ENCODE measurements around the gene CRACDL.

Gene CRACDL

GRCh38 chr2:98935777-98936352, at the start of gene CRACDL:
Gene CRACDL (minus strand): TSS chr2:98936225. CDS start chr2:98846800, 89,425 bp downstream.
- no peak for DNase-seq (ENCODE audit: low read depth in 2 of 2)

- DNase-seq (ENCODE audit: low read depth in 2 of 2) = no peak
These were observed 39.6 kb upstream of the CRACDL start for GRCh38 chr2:98975611-98976010.

- DNase-seq (ENCODE audit: low read depth in 2 of 2) = no peak
These were observed 36.6 kb upstream of the CRACDL start for GRCh38 chr2:98972582-98973167.

GRCh38 chr2:98959810-98960507, 23.9 kb upstream of the CRACDL start:
- no peak for DNase-seq (ENCODE audit: low read depth in 2 of 2)

GRCh38 chr2:98952966-98953365, 16.9 kb upstream of the CRACDL start:
- no peak for DNase-seq (ENCODE audit: low read depth in 2 of 2)

- no peak for DNase-seq (ENCODE audit: low read depth in 2 of 2)
These were observed 13.1 kb upstream of the CRACDL start for GRCh38 chr2:98948956-98949739.

- no peak for DNase-seq (ENCODE audit: low read depth in 2 of 2)
These were observed 11.5 kb upstream of the CRACDL start for GRCh38 chr2:98947554-98947953.

- DNase-seq (ENCODE audit: low read depth in 2 of 2) = no peak
These were observed 10.8 kb upstream of the CRACDL start for GRCh38 chr2:98946855-98947254.

GRCh38 chr2:98944775-98945174, 8.8 kb upstream of the CRACDL start:
- no peak for DNase-seq (ENCODE audit: low read depth in 2 of 2)

GRCh38 chr2:98940102-98940501, 4.1 kb upstream of the CRACDL start:
- no peak for DNase-seq (ENCODE audit: low read depth in 2 of 2)

GRCh38 chr2:98937906-98938305, 1.9 kb upstream of the CRACDL start:
- DNase-seq (ENCODE audit: low read depth in 2 of 2) = no peak

GRCh38 chr2:98936353-98937351, 627 bp upstream of the CRACDL start:
- no peak for DNase-seq (ENCODE audit: low read depth in 2 of 2)

- no peak for DNase-seq (ENCODE audit: low read depth in 2 of 2)
These were observed 784 bp downstream of the CRACDL start for GRCh38 chr2:98935111-98935770.

- DNase-seq (ENCODE audit: low read depth in 2 of 2) = no peak
These were observed 3.2 kb downstream of the CRACDL start for GRCh38 chr2:98932778-98933343.

GRCh38 chr2:98932164-98932563, 3.9 kb downstream of the CRACDL start:
- no peak for DNase-seq (ENCODE audit: low read depth in 2 of 2)

GRCh38 chr2:98931596-98931995, 4.4 kb downstream of the CRACDL start:
- DNase-seq (ENCODE audit: low read depth in 2 of 2) = no peak

- no peak for DNase-seq (ENCODE audit: low read depth in 2 of 2)
These were observed 6.1 kb downstream of the CRACDL start for GRCh38 chr2:98929920-98930319.

GRCh38 chr2:98928242-98928641, 7.8 kb downstream of the CRACDL start:
- no peak for DNase-seq (ENCODE audit: low read depth in 2 of 2)

- no peak for DNase-seq (ENCODE audit: low read depth in 2 of 2)
These were observed 9.0 kb downstream of the CRACDL start for GRCh38 chr2:98927027-98927426.

GRCh38 chr2:98926601-98927000, 9.4 kb downstream of the CRACDL start:
- DNase-seq (ENCODE audit: low read depth in 2 of 2) = no peak
